Common myeloid progenitor, CD34-positive (primary cell): ENCODE data around the gene GLI3.

ENCODE experiments used
- CTCF ChIA-PET: fragments of 350-600 bp; sonication (Branson Sonifier 250); formaldehyde crosslinking; loops from one replicate; lab custom pipeline; 2021; ENCODE audit warnings: antibody characterized with exemption; lab: Charles Lee
- POLR2A ChIA-PET: fragments of 350-600 bp; sonication (Branson Sonifier 250); formaldehyde crosslinking; loops from one replicate; lab custom pipeline; 2021; ENCODE audit warnings: antibody characterized with exemption; lab: Charles Lee
- DNase-seq, 3 donors: peaks; one replicate each; pipeline versions ENCODE4 v3.0.0 to v3.0.0-alpha.2; 2013
- H3K27ac ChIP-seq, 2 experiments: 1 replicate in 1 of 2; 2 replicates in 1 of 2; pipeline ENCODE4 v1.7.0; 2013; ENCODE audit warnings: inconsistent platforms in 2 of 2, low read length in 2 of 2, mild to moderate bottlenecking in 2 of 2, low read depth in 1 of 2, moderate library complexity in 1 of 2; ENCODE audit not compliant: severe bottlenecking in 2 of 2, insufficient read depth in 1 of 2, poor library complexity in 1 of 2
- H3K27me3 ChIP-seq, 5 experiments: replicated peaks in 2 of 5; 1 replicate in 3 of 5; 2 replicates in 2 of 5; pipeline versions ENCODE4 v1.6.1 to v1.7.0; 2013; ENCODE audit warnings: low read length in 4 of 5, mild to moderate bottlenecking in 2 of 5, moderate library complexity in 2 of 5, inconsistent platforms in 1 of 5; ENCODE audit not compliant: insufficient read depth in 5 of 5, control insufficient read depth in 4 of 5
- H3K36me3 ChIP-seq, 4 experiments: 1 replicate in 2 of 4; 2 replicates in 2 of 4; pipeline versions ENCODE4 v1.6.1 to v1.7.0; 2013; ENCODE audit warnings: low read length in 3 of 4, control low read depth in 1 of 4, mild to moderate bottlenecking in 1 of 4; ENCODE audit not compliant: control insufficient read depth in 4 of 4, insufficient read depth in 4 of 4
- H3K4me1 ChIP-seq, 4 experiments: 1 replicate in 3 of 4; 2 replicates in 1 of 4; pipeline versions ENCODE4 v1.6.1 to v1.7.1; 2013; ENCODE audit warnings: low read length in 3 of 4, mild to moderate bottlenecking in 3 of 4, control low read depth in 1 of 4, inconsistent platforms in 1 of 4, moderate library complexity in 1 of 4; ENCODE audit not compliant: control insufficient read depth in 4 of 4, insufficient read depth in 4 of 4; ENCODE audit errors: control extremely low read depth in 1 of 4
- H3K4me3 ChIP-seq, 7 experiments: 1 replicate in 4 of 7; 2 replicates in 3 of 7; pipeline versions ENCODE4 v1.5.1 to v1.7.0; 2013; ENCODE audit warnings: mild to moderate bottlenecking in 7 of 7, low read length in 6 of 7, moderate library complexity in 6 of 7, inconsistent platforms in 2 of 7, low read depth in 2 of 7, control low read depth in 1 of 7; ENCODE audit not compliant: insufficient read depth in 4 of 7, control insufficient read depth in 1 of 7; ENCODE audit errors: extremely low read depth in 1 of 7
- H3K9me3 ChIP-seq, 5 experiments: 1 replicate in 4 of 5; 2 replicates in 1 of 5; pipeline versions ENCODE4 v1.6.1 to v1.7.1; 2013; ENCODE audit warnings: low read length in 4 of 5, mild to moderate bottlenecking in 2 of 5, inconsistent platforms in 1 of 5, low read depth in 1 of 5, moderate library complexity in 1 of 5; ENCODE audit not compliant: control insufficient read depth in 4 of 5, insufficient read depth in 2 of 5; ENCODE audit errors: control extremely low read depth in 1 of 5
- WGBS: methylation state at CpG from one replicate; pipeline ENCODE4 v1.1.5; 2013; ENCODE audit not compliant: insufficient coverage; 5-methylcytosine and 5-hydroxymethylcytosine counted together

GLI3 gene

GRCh38 chr7:42064534-42064933 lies 172.5 kb downstream of the GLI3 start:
- ChIA-PET CTCF (interaction anchor here (1.4 kb wide), 1 partner anchor 36 kb away, joined by 3 read pairs; no protein-coding TSS in a partner anchor), POLR2A (no interaction called here)
- Histone ChIP-seq H3K36me3 (no peaks in the 10 kb centered on the region), H3K27me3 (no peaks in the 10 kb centered on the region), H3K9me3 (no peaks in the 10 kb centered on the region), H3K4me3 (no peak overlapping the region), H3K27ac (no peak overlapping the region), H3K4me1 (no peaks in the 10 kb centered on the region)
- no peak for DNase-seq
- WGBS: 94% methylated on average over 2 of the region's 2 CpGs

- no peak overlapping the region for H3K27ac ChIP-seq
- H3K27me3 ChIP-seq: no peaks in the 10 kb centered on the region
- CTCF ChIA-PET: interaction anchor here (1.4 kb wide), 2 partner anchors 13 to 14 kb away, joined by 3 to 4 read pairs; no protein-coding TSS in a partner anchor
- no peak overlapping the region for H3K4me3 ChIP-seq
- POLR2A ChIA-PET: no interaction called here
- WGBS: 100% methylated on average over 1 of the region's 2 CpGs
- H3K36me3 ChIP-seq: no peaks in the 10 kb centered on the region
- no peak for DNase-seq
- no peaks in the 10 kb centered on the region for H3K4me1 ChIP-seq
- H3K9me3 ChIP-seq: no peaks in the 10 kb centered on the region
Measured at GRCh38 chr7:42059275-42059674, 177.7 kb downstream of the GLI3 start.

GRCh38 chr7:42057331-42057730 lies 179.7 kb downstream of the GLI3 start:
- Histone ChIP-seq H3K4me1 (no peaks in the 10 kb centered on the region), H3K36me3 (no peaks in the 10 kb centered on the region), H3K27me3 (no peaks in the 10 kb centered on the region), H3K4me3 (no peak overlapping the region), H3K27ac (no peak overlapping the region), H3K9me3 (no peaks in the 10 kb centered on the region)
- POLR2A ChIA-PET: no interaction called here
- 100% methylated on average over 1 of the region's 2 CpGs for whole genome bisulfite sequencing
- CTCF ChIA-PET: interaction anchor here (1.2 kb wide), 1 partner anchor 117 kb away, joined by 3 read pairs; no protein-coding TSS in a partner anchor
- DNase-seq: no peak

GRCh38 chr7:42055171-42055570 lies 181.8 kb downstream of the GLI3 start:
- H3K9me3 ChIP-seq: no peaks in the 10 kb centered on the region
- WGBS: 100% methylated on average over 1 of the region's 5 CpGs

GRCh38 chr7:42053834-42054233 lies 183.2 kb downstream of the GLI3 start:
- Histone ChIP-seq H3K36me3 (no peaks in the 10 kb centered on the region), H3K27ac (no peak overlapping the region), H3K9me3 (no peaks in the 10 kb centered on the region), H3K4me3 (no peak overlapping the region), H3K27me3 (peaks cover 0 to 2% (median 0%) of the 10 kb centered on the region in 5 experiments), H3K4me1 (no peaks in the 10 kb centered on the region)
- no peak for DNase-seq
- ChIA-PET POLR2A (no interaction called here), CTCF (interaction anchor here (1.4 kb wide), 1 partner anchor 20 kb away, joined by 3 read pairs; no protein-coding TSS in a partner anchor)
- 100% methylated on average over 1 of the region's 2 CpGs for WGBS

More at GRCh38 chr7:42055171-42055570, 181.8 kb downstream of the GLI3 start:
- no peaks in the 10 kb centered on the region for H3K36me3 ChIP-seq
- DNase-seq: no peak
- H3K4me3 ChIP-seq: no peak overlapping the region
- no peak overlapping the region for H3K27ac ChIP-seq
- ChIA-PET POLR2A (no interaction called here), CTCF (no interaction called here)
- no peaks in the 10 kb centered on the region for H3K4me1 ChIP-seq
- peaks cover 0 to 2% (median 0%) of the 10 kb centered on the region in 5 experiments for H3K27me3 ChIP-seq

DNA sequence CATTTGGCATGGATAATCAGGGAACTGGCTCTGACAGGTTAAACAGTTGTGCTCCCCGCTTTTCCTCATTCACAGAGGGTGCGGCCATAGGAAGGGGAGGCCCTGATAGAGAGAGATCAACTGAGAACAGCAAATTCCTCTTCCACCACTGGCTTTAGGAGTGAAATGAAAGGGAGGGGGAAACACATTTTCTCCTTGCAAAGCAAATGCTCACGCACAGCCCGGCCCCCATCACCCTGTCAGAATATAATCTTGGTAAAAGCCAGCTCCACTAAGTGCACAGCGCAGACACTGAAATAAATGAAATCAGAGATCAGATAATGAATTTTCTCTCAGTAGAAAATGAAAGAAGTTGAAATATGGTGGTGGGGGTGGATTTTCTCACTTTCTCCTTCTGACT lies 187.2 kb downstream of the GLI3 start:
- no peaks in the 10 kb centered on the region for H3K4me1 ChIP-seq
- no peak overlapping the region for H3K27ac ChIP-seq
- no peak overlapping the region for H3K4me3 ChIP-seq
- H3K36me3 ChIP-seq: no peaks in the 10 kb centered on the region
- DNase-seq: no peak
- ChIA-PET CTCF (no interaction called here), POLR2A (no interaction called here)
- WGBS: 100% methylated on average over 1 of the region's 5 CpGs
- H3K27me3 ChIP-seq: peaks cover 0 to 5% (median 0%) of the 10 kb centered on the region in 5 experiments
- no peaks in the 10 kb centered on the region for H3K9me3 ChIP-seq

GRCh38 chr7:42046483-42046882 lies 190.5 kb downstream of the GLI3 start:
- Histone ChIP-seq H3K9me3 (no peaks in the 10 kb centered on the region), H3K4me1 (no peaks in the 10 kb centered on the region), H3K27ac (no peak overlapping the region), H3K4me3 (no peak overlapping the region), H3K36me3 (no peaks in the 10 kb centered on the region), H3K27me3 (peaks cover 2 to 5% (median 2%) of the 10 kb centered on the region in 5 experiments)
- POLR2A ChIA-PET: no interaction called here
- 100% methylated on average over 3 of the region's 3 CpGs for WGBS
- no peak for DNase-seq
- CTCF ChIA-PET: no interaction called here
